Measurements from ENCODE around the gene COX19.

The COX19 gene

GRCh38 chr7:918441-919113 is 56.8 kb downstream of the COX19 start:
- WGBS (ENCODE audit: insufficient coverage) = 92% methylated on average over 18 of the region's 21 CpGs
- CTCF ChIA-PET = interaction anchor here (1.4 to 1.8 kb wide), 2 partner anchors 9 to 43 kb away, joined by 3 to 9 read pairs; no protein-coding TSS in a partner anchor
- H3K27me3 ChIP-seq (replicated peaks in 2 of 5; ENCODE audit: control insufficient read depth in 4 of 5, insufficient read depth in 5 of 5, low read length in 4 of 5) = no peaks in the 10 kb centered on the region
- no peak overlapping the region for H3K4me3 ChIP-seq (ENCODE audit: control insufficient read depth in 1 of 7, extremely low read depth in 1 of 7, insufficient read depth in 4 of 7, low read depth in 2 of 7, low read length in 6 of 7)
- POLR2A ChIA-PET = no interaction called here
- no peaks in the 10 kb centered on the region for H3K36me3 ChIP-seq (ENCODE audit: control insufficient read depth in 4 of 4, insufficient read depth in 4 of 4, low read length in 3 of 4)
- peaks cover 0 to 31% (median 30%) of the 10 kb centered on the region in 4 experiments for H3K4me1 ChIP-seq (ENCODE audit: control extremely low read depth in 1 of 4, control insufficient read depth in 4 of 4, insufficient read depth in 4 of 4, low read length in 3 of 4)
- no peaks in the 10 kb centered on the region for H3K9me3 ChIP-seq (ENCODE audit: control extremely low read depth in 1 of 5, control insufficient read depth in 4 of 5, insufficient read depth in 2 of 5, low read depth in 1 of 5, low read length in 4 of 5)
- no peak for DNase-seq
- no peak overlapping the region for H3K27ac ChIP-seq (ENCODE audit: insufficient read depth in 1 of 2, low read depth in 1 of 2, low read length in 2 of 2, poor library complexity in 1 of 2, severe bottlenecking in 2 of 2)

- H3K4me1 ChIP-seq (ENCODE audit: control extremely low read depth in 1 of 4, control insufficient read depth in 4 of 4, insufficient read depth in 4 of 4, low read length in 3 of 4) = peaks cover 0 to 27% (median 26%) of the 10 kb centered on the region in 4 experiments
- H3K36me3 ChIP-seq (ENCODE audit: control insufficient read depth in 4 of 4, insufficient read depth in 4 of 4, low read length in 3 of 4) = no peaks in the 10 kb centered on the region
- POLR2A ChIA-PET = no interaction called here
- 98% methylated on average over 7 of the region's 9 CpGs for WGBS (ENCODE audit: insufficient coverage)
- no peak for DNase-seq
- H3K27me3 ChIP-seq (replicated peaks in 2 of 5; ENCODE audit: control insufficient read depth in 4 of 5, insufficient read depth in 5 of 5, low read length in 4 of 5) = no peaks in the 10 kb centered on the region
- no peak overlapping the region for H3K27ac ChIP-seq (ENCODE audit: insufficient read depth in 1 of 2, low read depth in 1 of 2, low read length in 2 of 2, poor library complexity in 1 of 2, severe bottlenecking in 2 of 2)
- no peak overlapping the region for H3K4me3 ChIP-seq (ENCODE audit: control insufficient read depth in 1 of 7, extremely low read depth in 1 of 7, insufficient read depth in 4 of 7, low read depth in 2 of 7, low read length in 6 of 7)
- no peaks in the 10 kb centered on the region for H3K9me3 ChIP-seq (ENCODE audit: control extremely low read depth in 1 of 5, control insufficient read depth in 4 of 5, insufficient read depth in 2 of 5, low read depth in 1 of 5, low read length in 4 of 5)
- CTCF ChIA-PET = interaction anchor here (1.4 to 1.8 kb wide), 2 partner anchors 9 to 43 kb away, joined by 3 to 9 read pairs; no protein-coding TSS in a partner anchor
These were observed 57.3 kb downstream of the COX19 start for GRCh38 chr7:918118-918425.

GRCh38 chr7:917255-918117 is 57.9 kb downstream of the COX19 start:
- Histone ChIP-seq H3K27ac (ENCODE audit: insufficient read depth in 1 of 2, low read depth in 1 of 2, low read length in 2 of 2, poor library complexity in 1 of 2, severe bottlenecking in 2 of 2) (no peak overlapping the region), H3K9me3 (ENCODE audit: control extremely low read depth in 1 of 5, control insufficient read depth in 4 of 5, insufficient read depth in 2 of 5, low read depth in 1 of 5, low read length in 4 of 5) (no peaks in the 10 kb centered on the region), H3K36me3 (ENCODE audit: control insufficient read depth in 4 of 4, insufficient read depth in 4 of 4, low read length in 3 of 4) (no peaks in the 10 kb centered on the region), H3K4me3 (ENCODE audit: control insufficient read depth in 1 of 7, extremely low read depth in 1 of 7, insufficient read depth in 4 of 7, low read depth in 2 of 7, low read length in 6 of 7) (no peak overlapping the region), H3K27me3 (replicated peaks in 2 of 5; ENCODE audit: control insufficient read depth in 4 of 5, insufficient read depth in 5 of 5, low read length in 4 of 5) (no peaks in the 10 kb centered on the region), H3K4me1 (ENCODE audit: control extremely low read depth in 1 of 4, control insufficient read depth in 4 of 4, insufficient read depth in 4 of 4, low read length in 3 of 4) (peaks cover 0 to 21% (median 20%) of the 10 kb centered on the region in 4 experiments)
- WGBS (ENCODE audit: insufficient coverage) = 96% methylated on average over 25 of the region's 33 CpGs
- ChIA-PET CTCF (interaction anchor here (1.4 to 1.8 kb wide), 2 partner anchors 8 to 44 kb away, joined by 3 to 9 read pairs; no protein-coding TSS in a partner anchor), POLR2A (no interaction called here)
- no peak for DNase-seq

- no peaks in the 10 kb centered on the region for H3K27me3 ChIP-seq (replicated peaks in 2 of 5; ENCODE audit: control insufficient read depth in 4 of 5, insufficient read depth in 5 of 5, low read length in 4 of 5)
- H3K4me3 ChIP-seq (ENCODE audit: control insufficient read depth in 1 of 7, extremely low read depth in 1 of 7, insufficient read depth in 4 of 7, low read depth in 2 of 7, low read length in 6 of 7) = no peak overlapping the region
- no peaks in the 10 kb centered on the region for H3K9me3 ChIP-seq (ENCODE audit: control extremely low read depth in 1 of 5, control insufficient read depth in 4 of 5, insufficient read depth in 2 of 5, low read depth in 1 of 5, low read length in 4 of 5)
- no peak overlapping the region for H3K27ac ChIP-seq (ENCODE audit: insufficient read depth in 1 of 2, low read depth in 1 of 2, low read length in 2 of 2, poor library complexity in 1 of 2, severe bottlenecking in 2 of 2)
- H3K36me3 ChIP-seq (ENCODE audit: control insufficient read depth in 4 of 4, insufficient read depth in 4 of 4, low read length in 3 of 4) = no peaks in the 10 kb centered on the region
- POLR2A ChIA-PET = no interaction called here
- 92% methylated on average over 8 of the region's 17 CpGs for whole genome bisulfite sequencing (ENCODE audit: insufficient coverage)
- CTCF ChIA-PET = no interaction called here
- H3K4me1 ChIP-seq (ENCODE audit: control extremely low read depth in 1 of 4, control insufficient read depth in 4 of 4, insufficient read depth in 4 of 4, low read length in 3 of 4) = peaks cover 0 to 14% (median 10%) of the 10 kb centered on the region in 4 experiments
- no peak for DNase-seq
These were observed 58.9 kb downstream of the COX19 start for GRCh38 chr7:916291-916941.

Data from common myeloid progenitor, CD34-positive (primary cell).